Transverse colon (tissue), 4 donors: Measurements from ENCODE around the gene TLR5. TPM values are rescaled to one million over a fixed set of nuclear protein-coding genes. Genes with fewer than 3 reads are reported as not detected.

Source experiments
- DNase-seq: peaks from one replicate; pipeline ENCODE4 v3.0.0-alpha.2; 2019
- H3K27ac ChIP-seq, 4 donors: fragments of 200-600 bp; sonication (generic); 2 replicates each; pipeline ENCODE4 v1.5.1; 2016 to 2018; ENCODE audit warnings: inconsistent platforms in 4 of 4
- H3K27me3 ChIP-seq: fragments of 200-600 bp; sonication (generic); 2 replicates; pipeline ENCODE4 v1.5.1; 2017; ENCODE audit warnings: inconsistent platforms
- H3K36me3 ChIP-seq, 4 donors: fragments of 200-600 bp; sonication (generic); 2 replicates each; pipeline ENCODE4 v1.5.1; 2017 to 2019; ENCODE audit warnings: inconsistent platforms in 4 of 4
- H3K4me1 ChIP-seq, 4 donors: fragments of 200-600 bp; sonication (generic); 2 replicates each; pipeline ENCODE4 v1.5.1; 2017 to 2020; ENCODE audit warnings: inconsistent platforms in 4 of 4
- H3K4me3 ChIP-seq, 4 donors: fragments of 200-600 bp; sonication (generic); 1 replicate in 1 of 4; 2 replicates in 3 of 4; pipeline versions ENCODE4 v1.5.1 to v1.6.1; 2017 to 2019; ENCODE audit warnings: inconsistent platforms in 4 of 4
- H3K9me3 ChIP-seq, 2 donors: fragments of 200-600 bp; sonication (generic); 2 replicates each; pipeline ENCODE4 v1.5.1; 2017 to 2019; ENCODE audit warnings: inconsistent platforms in 2 of 2
- EP300 ChIP-seq: sonication (generic); formaldehyde crosslinking; IDR thresholded peaks from one replicate; pipeline ENCODE4 v1.6.1; 2017; ENCODE audit warnings: antibody characterized with exemption, low read depth
- POLR2A ChIP-seq: fragments of 450-650 bp; IDR thresholded peaks from one replicate; pipeline ENCODE4 v1.6.1; 2016; ENCODE audit warnings: antibody characterized with exemption, mild to moderate bottlenecking, moderate library complexity
- POLR2AphosphoS5 ChIP-seq, 3 donors: sonication (generic); formaldehyde crosslinking; IDR thresholded peaks; one replicate each; pipeline ENCODE4 v1.6.1; 2016; ENCODE audit warnings: antibody characterized with exemption in 3 of 3
- WGBS, 2 donors: methylation state at CpG; one replicate each; pipeline ENCODE4 v1.1.5; 2018; ENCODE audit warnings: low coverage in 1 of 2; 5-methylcytosine and 5-hydroxymethylcytosine counted together
- in situ Hi-C, 4 donors: fragments of 200-750 bp; cut with MboI; loops; one replicate each; pipeline versions ENCODE4 v1.15.0 to v1.15.1; 2017; ENCODE audit warnings: low sequenced_read_pairs in 3 of 4, low pct_ligation_motif_present in 1 of 4, low pct_unique_long_range_greater_than_20kb in 1 of 4
- intact Hi-C: fragments of 100-400 bp; cut with DNase I; formaldehyde crosslinking; loops from one replicate; pipeline ENCODE4 v1.15.1; 2023; ENCODE audit warnings: low total_unique reads
- total RNA-seq, 4 donors: library from RNA; depleted of rRNA; stranded (reverse); fragments of >200 nt; gene quantifications; one replicate each; pipeline ENCODE4 v1.1.0, GENCODE V29; 2016
- TF ChIP-seq, protein P1 (sequence below), 5 experiments: fragments of 200-600 bp in 3 of 5; fragments of 450-650 bp in 2 of 5; sonication (generic) in 3 of 5; IDR thresholded peaks; 1 replicate in 2 of 5; 2 replicates in 3 of 5; pipeline ENCODE4 v1.5.1; 2016 to 2017; ENCODE audit warnings: antibody characterized with exemption in 5 of 5, inconsistent platforms in 3 of 5, mild to moderate bottlenecking in 2 of 5, moderate library complexity in 1 of 5

The TLR5 gene, protein sequence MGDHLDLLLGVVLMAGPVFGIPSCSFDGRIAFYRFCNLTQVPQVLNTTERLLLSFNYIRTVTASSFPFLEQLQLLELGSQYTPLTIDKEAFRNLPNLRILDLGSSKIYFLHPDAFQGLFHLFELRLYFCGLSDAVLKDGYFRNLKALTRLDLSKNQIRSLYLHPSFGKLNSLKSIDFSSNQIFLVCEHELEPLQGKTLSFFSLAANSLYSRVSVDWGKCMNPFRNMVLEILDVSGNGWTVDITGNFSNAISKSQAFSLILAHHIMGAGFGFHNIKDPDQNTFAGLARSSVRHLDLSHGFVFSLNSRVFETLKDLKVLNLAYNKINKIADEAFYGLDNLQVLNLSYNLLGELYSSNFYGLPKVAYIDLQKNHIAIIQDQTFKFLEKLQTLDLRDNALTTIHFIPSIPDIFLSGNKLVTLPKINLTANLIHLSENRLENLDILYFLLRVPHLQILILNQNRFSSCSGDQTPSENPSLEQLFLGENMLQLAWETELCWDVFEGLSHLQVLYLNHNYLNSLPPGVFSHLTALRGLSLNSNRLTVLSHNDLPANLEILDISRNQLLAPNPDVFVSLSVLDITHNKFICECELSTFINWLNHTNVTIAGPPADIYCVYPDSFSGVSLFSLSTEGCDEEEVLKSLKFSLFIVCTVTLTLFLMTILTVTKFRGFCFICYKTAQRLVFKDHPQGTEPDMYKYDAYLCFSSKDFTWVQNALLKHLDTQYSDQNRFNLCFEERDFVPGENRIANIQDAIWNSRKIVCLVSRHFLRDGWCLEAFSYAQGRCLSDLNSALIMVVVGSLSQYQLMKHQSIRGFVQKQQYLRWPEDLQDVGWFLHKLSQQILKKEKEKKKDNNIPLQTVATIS
- 1 to 10 TPM in 3 of 4 donors, not detected in 1; 1.9 to 9.4 (median 3.8) TPM for total RNA-seq

DNA sequence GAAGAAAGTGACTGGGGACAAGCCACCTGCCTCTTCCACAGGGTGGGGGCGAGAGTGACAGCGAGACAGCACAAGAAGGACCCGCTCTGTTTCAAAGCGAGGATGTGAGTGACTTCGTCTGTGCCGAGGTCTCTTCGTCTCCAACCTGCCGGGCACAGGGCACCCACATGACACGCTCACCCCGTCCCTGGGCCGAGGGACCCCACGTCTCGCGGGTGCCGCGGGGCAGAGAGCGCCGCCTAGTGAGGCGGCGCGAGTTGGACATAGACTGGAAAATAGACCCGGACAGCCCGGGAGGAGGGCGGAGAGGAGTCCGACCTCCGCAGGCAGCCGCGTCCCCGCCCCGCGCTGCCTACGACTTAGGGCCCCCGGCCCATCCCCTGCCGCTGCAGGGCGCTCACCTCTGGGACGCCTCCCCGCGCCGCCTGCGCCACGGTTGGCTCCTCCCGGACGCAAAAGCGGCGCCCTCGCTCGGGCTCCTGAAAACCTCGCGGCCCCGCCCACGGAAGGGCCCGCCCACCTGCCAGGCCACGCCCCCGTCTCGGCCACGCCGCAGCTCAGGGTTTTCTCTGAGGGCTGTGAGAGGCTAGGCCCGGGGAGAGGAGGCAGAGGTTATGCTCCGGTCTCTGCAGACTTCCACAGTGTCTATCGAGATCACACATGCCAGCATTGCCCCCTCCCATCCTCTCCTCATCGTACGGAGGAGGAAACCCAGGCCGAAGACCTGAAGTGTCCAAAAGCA, at the start of gene TLR5:
TLR5 (minus strand) TSS at position 454 of the 742 bp plus-strand sequence. CDS start 30,217 bp downstream, outside the sequence.
- 6% methylated on average over 41 of the region's 63 CpGs; no CpG with 5 or more reads in 1 of the 2 donors for WGBS, 2 donors
- peak; percentile 94 for DNase-seq
- intact Hi-C loops = loop anchor here (10.0 kb wide), 1 partner anchor 542 kb away; no protein-coding TSS in a partner anchor
- no peaks in the 10 kb centered on the region for H3K27me3 ChIP-seq
- H3K4me1 ChIP-seq = peaks cover 4 to 23% (median 22%) of the 10 kb centered on the region in 4 donors
- no peaks in the 10 kb centered on the region for H3K36me3 ChIP-seq
- peak within 1 kb of the TSS; percentile 46 to 69 (median 55) for H3K4me3 ChIP-seq
- H3K9me3 ChIP-seq = no peaks in the 10 kb centered on the region
- H3K27ac ChIP-seq = peak within 1 kb of the TSS; percentile 62 to 71 (median 64)
- no peak for TF ChIP-seq POLR2A
- TF ChIP-seq, protein P1, sequence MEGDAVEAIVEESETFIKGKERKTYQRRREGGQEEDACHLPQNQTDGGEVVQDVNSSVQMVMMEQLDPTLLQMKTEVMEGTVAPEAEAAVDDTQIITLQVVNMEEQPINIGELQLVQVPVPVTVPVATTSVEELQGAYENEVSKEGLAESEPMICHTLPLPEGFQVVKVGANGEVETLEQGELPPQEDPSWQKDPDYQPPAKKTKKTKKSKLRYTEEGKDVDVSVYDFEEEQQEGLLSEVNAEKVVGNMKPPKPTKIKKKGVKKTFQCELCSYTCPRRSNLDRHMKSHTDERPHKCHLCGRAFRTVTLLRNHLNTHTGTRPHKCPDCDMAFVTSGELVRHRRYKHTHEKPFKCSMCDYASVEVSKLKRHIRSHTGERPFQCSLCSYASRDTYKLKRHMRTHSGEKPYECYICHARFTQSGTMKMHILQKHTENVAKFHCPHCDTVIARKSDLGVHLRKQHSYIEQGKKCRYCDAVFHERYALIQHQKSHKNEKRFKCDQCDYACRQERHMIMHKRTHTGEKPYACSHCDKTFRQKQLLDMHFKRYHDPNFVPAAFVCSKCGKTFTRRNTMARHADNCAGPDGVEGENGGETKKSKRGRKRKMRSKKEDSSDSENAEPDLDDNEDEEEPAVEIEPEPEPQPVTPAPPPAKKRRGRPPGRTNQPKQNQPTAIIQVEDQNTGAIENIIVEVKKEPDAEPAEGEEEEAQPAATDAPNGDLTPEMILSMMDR (IDR thresholded peaks at IDR 0.05) = peak; percentile 65 to 75 (median 72)
- TF ChIP-seq POLR2AphosphoS5 (IDR thresholded peaks at IDR 0.05) = peak in 2 of 3 donors; percentile 24 to 32
- TF ChIP-seq EP300 = no peak
- in situ Hi-C loops = no loop called here

DNA sequence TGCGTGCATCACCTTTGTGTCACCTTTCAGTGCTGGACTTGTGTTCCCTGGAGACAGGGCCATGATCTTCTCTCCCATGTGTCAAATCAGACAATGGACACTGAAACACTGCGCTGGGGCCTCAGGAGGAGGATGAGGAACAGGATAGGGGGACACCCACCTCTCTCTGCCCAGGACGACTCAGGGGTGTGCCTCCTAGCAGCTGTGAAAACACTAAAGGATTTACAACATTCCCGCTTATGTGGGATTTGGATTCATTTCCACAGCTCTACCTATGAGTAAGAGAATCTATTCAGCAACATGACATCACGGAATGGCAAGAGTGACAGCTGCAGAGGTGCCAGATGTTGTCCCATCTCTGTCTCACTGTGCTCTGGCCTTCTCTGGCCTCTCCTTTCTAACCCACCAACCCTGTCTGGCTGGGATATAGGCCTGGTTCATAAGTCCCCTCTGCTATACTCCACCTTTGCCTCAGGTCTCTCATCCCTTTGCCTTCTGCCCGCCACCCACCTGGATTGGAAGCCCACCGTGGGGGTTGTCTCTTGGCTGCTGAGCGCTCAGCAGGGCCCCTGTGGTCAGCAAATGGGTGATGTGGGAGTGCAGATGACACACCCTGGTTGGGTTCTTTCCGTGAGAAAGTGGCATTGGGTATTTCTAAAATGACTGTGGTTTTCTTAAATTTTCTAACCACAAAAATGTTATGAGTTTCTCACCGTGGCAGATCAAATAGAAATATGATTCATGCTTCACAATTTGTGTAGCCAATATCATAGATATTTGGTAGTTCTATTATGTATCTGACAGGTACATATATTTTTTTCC, 47.1 kb upstream of the TLR5 start:
- DNase-seq = no peak
- TF ChIP-seq POLR2AphosphoS5 (IDR thresholded peaks at IDR 0.05) (no peak), EP300 (no peak), POLR2A (no peak)
- TF ChIP-seq, protein P1 (IDR thresholded peaks at IDR 0.05) = no peak
- Histone ChIP-seq H3K4me1 (no peaks in the 10 kb centered on the region), H3K36me3 (no peaks in the 10 kb centered on the region), H3K27me3 (no peaks in the 10 kb centered on the region), H3K27ac (no peak overlapping the region), H3K4me3 (no peak overlapping the region), H3K9me3 (no peaks in the 10 kb centered on the region)
- intact Hi-C loops (no loop called here), in situ Hi-C loops (no loop called here)
- 53 to 56% methylated on average over 2 to 10 of the region's 10 CpGs for WGBS, 2 donors

DNA sequence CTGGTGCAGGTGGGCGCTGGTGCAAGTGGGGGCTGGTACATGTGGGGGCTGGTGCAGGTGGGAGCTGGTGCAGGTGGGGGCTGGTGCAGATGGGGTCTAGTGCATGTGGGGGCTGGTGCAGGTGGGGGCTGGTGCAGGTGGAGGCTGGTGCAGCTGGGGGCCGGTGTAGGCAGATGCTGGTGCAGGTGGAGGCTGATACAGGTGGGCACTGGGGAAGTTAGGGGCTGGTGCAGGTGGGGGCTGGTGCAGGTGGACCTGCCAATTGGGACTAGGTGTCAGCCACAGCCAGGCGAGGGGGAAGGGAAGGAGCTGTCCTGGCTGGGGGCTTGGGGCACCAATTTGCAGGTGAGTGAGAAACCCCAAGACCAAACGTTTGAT, 46.5 kb upstream of the TLR5 start:
- 60 to 68% methylated on average over 1 to 4 of the region's 4 CpGs for WGBS, 2 donors
- no peaks in the 10 kb centered on the region for H3K36me3 ChIP-seq
- no peak for DNase-seq
- H3K9me3 ChIP-seq = no peaks in the 10 kb centered on the region
- H3K27me3 ChIP-seq = no peaks in the 10 kb centered on the region
- in situ Hi-C loops (no loop called here), intact Hi-C loops (no loop called here)
- H3K27ac ChIP-seq = no peak overlapping the region
- TF ChIP-seq POLR2A (no peak), EP300 (no peak), POLR2AphosphoS5 (IDR thresholded peaks at IDR 0.05) (no peak)
- TF ChIP-seq, protein P1 (IDR thresholded peaks at IDR 0.05) = no peak
- H3K4me1 ChIP-seq = no peaks in the 10 kb centered on the region
- H3K4me3 ChIP-seq = no peak overlapping the region
